Subcutaneous adipose tissue (tissue), 4 donors: ENCODE data around the gene CHDH. TPM values are rescaled to one million over a fixed set of nuclear protein-coding genes. Genes with fewer than 3 reads are reported as not detected.

ENCODE experiments used
- total RNA-seq, 4 donors: library from RNA; depleted of rRNA; stranded (reverse); fragments of >200 nt; gene quantifications; one replicate each; pipeline ENCODE4 v1.1.0, GENCODE V29; 2016
- TF ChIP-seq, protein P1 (sequence below): fragments of 450-650 bp; IDR thresholded peaks from one replicate; pipeline ENCODE4 v1.5.1; 2016; ENCODE audit warnings: low read depth, mild to moderate bottlenecking, control low read depth, antibody characterized with exemption, moderate library complexity

CHDH gene
- total RNA-seq, 4 donors from 2014 or later = 0.19 to 2.2 (median 0.66) TPM

DNA sequence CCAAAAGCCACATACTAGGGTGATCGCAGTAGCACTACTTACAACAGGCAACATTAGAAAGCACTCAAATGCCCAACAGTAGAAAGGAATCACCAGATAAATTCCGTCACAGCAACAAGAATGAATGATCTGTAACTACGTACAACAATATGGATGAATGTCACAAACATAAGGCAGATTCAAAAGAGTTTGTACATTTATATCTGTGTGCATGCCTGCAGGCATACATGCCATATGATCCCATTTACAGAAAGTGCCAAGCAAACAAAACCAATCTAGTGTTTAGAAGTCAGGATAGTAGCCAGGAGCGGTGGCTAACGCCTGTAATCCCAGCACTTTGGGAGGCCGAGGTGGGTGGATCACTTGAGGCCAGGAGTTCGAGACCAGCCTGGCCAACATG lies 3.7 kb upstream of the CHDH start:
- TF ChIP-seq, protein P1, sequence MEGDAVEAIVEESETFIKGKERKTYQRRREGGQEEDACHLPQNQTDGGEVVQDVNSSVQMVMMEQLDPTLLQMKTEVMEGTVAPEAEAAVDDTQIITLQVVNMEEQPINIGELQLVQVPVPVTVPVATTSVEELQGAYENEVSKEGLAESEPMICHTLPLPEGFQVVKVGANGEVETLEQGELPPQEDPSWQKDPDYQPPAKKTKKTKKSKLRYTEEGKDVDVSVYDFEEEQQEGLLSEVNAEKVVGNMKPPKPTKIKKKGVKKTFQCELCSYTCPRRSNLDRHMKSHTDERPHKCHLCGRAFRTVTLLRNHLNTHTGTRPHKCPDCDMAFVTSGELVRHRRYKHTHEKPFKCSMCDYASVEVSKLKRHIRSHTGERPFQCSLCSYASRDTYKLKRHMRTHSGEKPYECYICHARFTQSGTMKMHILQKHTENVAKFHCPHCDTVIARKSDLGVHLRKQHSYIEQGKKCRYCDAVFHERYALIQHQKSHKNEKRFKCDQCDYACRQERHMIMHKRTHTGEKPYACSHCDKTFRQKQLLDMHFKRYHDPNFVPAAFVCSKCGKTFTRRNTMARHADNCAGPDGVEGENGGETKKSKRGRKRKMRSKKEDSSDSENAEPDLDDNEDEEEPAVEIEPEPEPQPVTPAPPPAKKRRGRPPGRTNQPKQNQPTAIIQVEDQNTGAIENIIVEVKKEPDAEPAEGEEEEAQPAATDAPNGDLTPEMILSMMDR = no peak

DNA sequence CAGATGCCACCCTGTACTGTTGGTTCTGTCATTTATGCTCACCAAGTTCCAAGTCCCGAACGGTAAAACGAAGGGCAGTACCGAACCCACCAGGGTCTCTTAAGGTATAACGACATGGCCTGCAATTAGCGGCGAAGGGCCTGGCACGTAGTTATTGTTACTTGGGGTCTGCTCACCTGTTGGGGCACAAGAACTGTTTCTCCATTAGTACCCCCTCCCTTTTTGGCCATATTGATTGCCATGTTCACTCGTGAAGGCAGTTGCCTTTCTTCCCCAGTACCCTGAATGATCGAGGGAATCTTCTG lies 584 bp upstream of the CHDH start:
- TF ChIP-seq, protein P1 = no peak

DNA sequence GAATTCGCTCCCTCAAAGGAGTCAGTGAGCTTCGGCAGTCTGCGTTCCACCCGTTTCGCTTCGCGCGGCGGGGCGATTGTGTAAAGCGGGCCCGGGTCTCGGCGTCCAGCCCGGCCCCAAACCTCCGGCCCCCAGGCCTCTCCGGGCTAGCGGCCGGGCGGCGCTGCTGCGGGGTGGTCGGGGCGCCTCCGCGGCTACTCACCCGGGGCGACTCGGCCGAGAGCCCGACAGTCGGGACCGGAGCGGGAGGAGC lies 412 bp downstream of the CHDH start:
- TF ChIP-seq, protein P1 = no peak

GRCh38 chr3:53845103-53845880 lies 927 bp downstream of the CHDH start:
- TF ChIP-seq, protein P1 = no peak

GRCh38 chr3:53844262-53845102 lies 1.7 kb downstream of the CHDH start:
- TF ChIP-seq, protein P1 = no peak

DNA sequence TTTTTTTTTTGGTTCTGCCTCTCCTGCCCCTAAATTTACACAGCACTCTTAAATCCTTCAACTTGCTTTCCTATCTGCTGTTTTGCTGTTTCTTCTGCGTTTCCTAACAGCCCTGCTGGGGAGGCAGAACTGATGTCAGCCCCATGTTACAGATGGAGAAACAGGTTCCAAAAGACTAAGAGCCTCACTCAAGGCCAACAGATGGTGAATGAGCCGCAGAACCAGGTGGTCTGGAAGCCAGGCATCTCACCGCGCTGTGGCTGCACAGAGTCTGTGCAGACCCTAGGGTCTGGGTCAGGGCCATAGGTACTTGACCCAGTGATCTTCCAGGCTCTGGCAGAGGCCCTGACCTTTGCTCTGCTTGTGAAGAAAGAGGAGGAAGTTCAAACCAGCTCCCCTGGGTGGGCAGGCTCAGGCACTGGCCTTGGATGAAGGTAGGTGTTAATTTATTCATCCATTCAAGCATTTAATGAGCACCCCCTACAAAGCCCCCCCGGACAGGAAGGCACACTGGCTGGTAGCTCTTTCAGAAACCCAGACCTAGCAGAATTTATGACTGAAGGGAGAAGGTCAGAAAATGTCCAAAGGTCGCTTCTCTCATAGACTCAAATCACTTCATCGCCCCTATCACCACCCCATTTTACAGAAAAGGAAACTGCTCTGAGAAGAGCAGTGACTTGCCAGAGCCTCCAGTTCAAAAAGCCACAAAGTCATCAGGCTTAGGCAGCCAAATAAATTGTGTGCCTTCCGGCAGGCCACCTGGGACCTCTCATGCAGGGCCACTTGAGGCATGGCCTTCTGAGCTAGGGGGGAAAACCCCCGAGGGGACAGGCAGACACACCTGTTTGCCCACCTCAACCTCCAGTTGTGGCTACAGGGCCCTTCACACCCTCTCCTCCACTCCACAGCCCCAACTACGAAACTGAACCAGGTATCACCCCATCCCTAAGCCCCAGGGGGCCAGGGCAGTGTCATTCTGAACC lies 2.7 kb downstream of the CHDH start:
- TF ChIP-seq, protein P1 = no peak
